ENCODE data around the gene FAM216B. TPM values are rescaled to one million over a fixed set of nuclear protein-coding genes. Genes with fewer than 3 reads are reported as not detected.

Gene FAM216B
- total and polyA plus RNA-seq, 2 of the 8 experiments (the other 6 are each of a cell fraction or from before 2014, with no cell fraction given): not detected

GRCh38 chr13:42807866-42808265, 26.5 kb downstream of the FAM216B start:
- Histone ChIP-seq H3K9me3 (ENCODE audit: insufficient read depth in 2 of 2, low read depth in 1 of 2, low read length in 1 of 2) (no peaks in the 10 kb centered on the region), H4K20me1 (replicated peaks in 1 of 2; ENCODE audit: control insufficient read depth in 1 of 2, insufficient read depth in 2 of 2, low read length in 2 of 2) (no peaks in the 10 kb centered on the region), H4K91ac (replicated peaks; ENCODE audit: insufficient read length, low read length) (no peak overlapping the region), H2BK120ac (replicated peaks; ENCODE audit: low read depth, low read length) (no peak overlapping the region), H3K79me2 (ENCODE audit: control insufficient read depth in 1 of 2, insufficient read depth in 2 of 2, low read length in 2 of 2) (no peaks in the 10 kb centered on the region), H2AK5ac (ENCODE audit: low read depth, low read length) (no peak overlapping the region), H3K27ac (ENCODE audit: low read depth, low read length) (no peak overlapping the region), H3K79me1 (ENCODE audit: low read depth, low read length) (no peaks in the 10 kb centered on the region), H3K4me2 (ENCODE audit: insufficient read depth in 1 of 2, low read depth in 2 of 2, low read length in 2 of 2) (no peak overlapping the region), H2AFZ (ENCODE audit: low read length) (no peak overlapping the region), H3K56ac (replicated peaks; ENCODE audit: insufficient read length, low read depth, low read length) (no peak overlapping the region), H3K4me3 (ENCODE audit: extremely low read depth in 1 of 4, insufficient read depth in 2 of 4, low read depth in 3 of 4, low read length in 4 of 4) (no peak overlapping the region), H3K27me3 (replicated peaks in 1 of 4; ENCODE audit: control insufficient read depth in 3 of 4, extremely low read depth in 1 of 4, insufficient read depth in 3 of 4, low read length in 3 of 4) (no peaks in the 10 kb centered on the region), H3K9ac (replicated peaks in 1 of 4; ENCODE audit: extremely low read depth in 1 of 4, low read depth in 3 of 4, low read length in 3 of 4) (no peak overlapping the region), H4K5ac (ENCODE audit: insufficient read length, low read depth, low read length) (no peak overlapping the region), H3K18ac (ENCODE audit: extremely low read depth, low read length) (no peak overlapping the region), H3K4me1 (replicated peaks in 1 of 4; ENCODE audit: control insufficient read depth in 3 of 4, insufficient read depth in 4 of 4, low read length in 3 of 4) (0 out of 7 replicates have a peak, but pooled peaks cover 0 to 2% (median 0%) of the 10 kb centered on the region in 4 experiments), H4K8ac (ENCODE audit: extremely low read depth, insufficient read depth, low read length) (no peak overlapping the region), H2BK5ac (ENCODE audit: low read depth, low read length) (no peak overlapping the region), H2BK15ac (ENCODE audit: low read length) (0 out of 2 replicates have a peak overlapping the region, but pooled peaks have one; percentile 20), H3K36me3 (ENCODE audit: control insufficient read depth in 2 of 4, insufficient read depth in 4 of 4, low read length in 3 of 4) (no peaks in the 10 kb centered on the region), H3K14ac (ENCODE audit: insufficient read length) (no peak overlapping the region), H3K23ac (ENCODE audit: insufficient read length) (no peak overlapping the region), H3K4ac (replicated peaks; ENCODE audit: insufficient read length, low read depth, low read length) (no peak overlapping the region), H2BK12ac (ENCODE audit: low read depth, low read length) (no peak overlapping the region), H2BK20ac (ENCODE audit: low read length) (no peak overlapping the region), H3K23me2 (ENCODE audit: low read depth, low read length) (no peaks in the 10 kb centered on the region; the same call in 1 of the 2 replicates)
- ChIA-PET POLR2A (ENCODE audit: partially characterized antibody) (interaction anchor here (1.1 to 2.7 kb wide), 2 partner anchors 12 to 45 kb away, joined by 3 to 10 read pairs; no protein-coding TSS in a partner anchor), CTCF (ENCODE audit: partially characterized antibody) (interaction anchor here (1.3 to 1.4 kb wide), 2 partner anchors 14 to 16 kb away, joined by 4 to 5 read pairs; no protein-coding TSS in a partner anchor)
- FAIRE-seq (no peak), DNase-seq (ENCODE audit: low read depth in 1 of 2, low spot score in 2 of 2) (no peak)
- 94% methylated on average over 4 of the region's 4 CpGs; no CpG with 5 or more reads in 1 of the 2 experiments for WGBS, 2 experiments (ENCODE audit: extremely low coverage in 1 of 2, insufficient coverage in 1 of 2, insufficient read length in 1 of 2, insufficient replicate concordance in 2 of 2, low coverage in 1 of 2, low lambda C conversion rate in 2 of 2, missing lambda C conversion rate in 1 of 2)
- no peak for TF ChIP-seq YY1 (IDR thresholded peaks at IDR 0.05; ENCODE audit: low read depth, low read length)
- no peak for TF ChIP-seq TBP (IDR thresholded peaks at IDR 0.05; ENCODE audit: low read depth, low read length)
- TF ChIP-seq, protein P1, sequence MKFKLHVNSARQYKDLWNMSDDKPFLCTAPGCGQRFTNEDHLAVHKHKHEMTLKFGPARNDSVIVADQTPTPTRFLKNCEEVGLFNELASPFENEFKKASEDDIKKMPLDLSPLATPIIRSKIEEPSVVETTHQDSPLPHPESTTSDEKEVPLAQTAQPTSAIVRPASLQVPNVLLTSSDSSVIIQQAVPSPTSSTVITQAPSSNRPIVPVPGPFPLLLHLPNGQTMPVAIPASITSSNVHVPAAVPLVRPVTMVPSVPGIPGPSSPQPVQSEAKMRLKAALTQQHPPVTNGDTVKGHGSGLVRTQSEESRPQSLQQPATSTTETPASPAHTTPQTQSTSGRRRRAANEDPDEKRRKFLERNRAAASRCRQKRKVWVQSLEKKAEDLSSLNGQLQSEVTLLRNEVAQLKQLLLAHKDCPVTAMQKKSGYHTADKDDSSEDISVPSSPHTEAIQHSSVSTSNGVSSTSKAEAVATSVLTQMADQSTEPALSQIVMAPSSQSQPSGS (IDR thresholded peaks at IDR 0.05; ENCODE audit: low read length): no peak
- no peak for TF ChIP-seq RBBP5 (IDR thresholded peaks at IDR 0.05; ENCODE audit: borderline replicate concordance, low read depth, low read length)
- no peak for TF ChIP-seq CBX8 (IDR thresholded peaks at IDR 0.05; ENCODE audit: borderline replicate concordance, low read depth, low read length)
- TF ChIP-seq RAD21 (IDR thresholded peaks at IDR 0.05 in 1 of 2, conservative IDR thresholded peaks at IDR 0.05 in 1 of 2; ENCODE audit: low read depth in 2 of 2, low read length in 2 of 2): no peak
- TF ChIP-seq RFX5 (IDR thresholded peaks at IDR 0.05; ENCODE audit: borderline replicate concordance, low read depth, low read length): no peak
- TF ChIP-seq USF2 (IDR thresholded peaks at IDR 0.05; ENCODE audit: low read length): no peak
- no peak for TF ChIP-seq KDM4A (IDR thresholded peaks at IDR 0.05; ENCODE audit: low read depth, low read length, severe bottlenecking)
- TF ChIP-seq CHD2 (IDR thresholded peaks at IDR 0.05; ENCODE audit: low read length): no peak
- no peak for TF ChIP-seq SRF (IDR thresholded peaks at IDR 0.05; ENCODE audit: low read depth, low read length)
